AG04450 (cell line): Measurements from ENCODE around the gene DERA. TPM values are rescaled to one million over a fixed set of nuclear protein-coding genes. Genes with fewer than 3 reads are reported as not detected.

ENCODE experiments used
- CTCF ChIA-PET: fragments of 300-600, 350-600 bp; formaldehyde crosslinking; extraction: SDS; loops from one replicate; lab custom pipeline; 2022; ENCODE audit warnings: antibody characterized with exemption, inconsistent platforms; lab: Charles Lee
- POLR2A ChIA-PET: fragments of 350-600 bp; formaldehyde crosslinking; extraction: SDS; loops from one replicate; lab custom pipeline; 2021; ENCODE audit warnings: antibody characterized with exemption, inconsistent platforms; lab: Yijun Ruan, JAX
- DNase-seq: peaks from one replicate; pipeline ENCODE4 v3.0.0-alpha.2; 2011; ENCODE audit warnings: low read depth, low spot score
- H3K27ac ChIP-seq: one replicate; pipeline ENCODE4 v1.5.1; 2012; ENCODE audit warnings: low read depth, low read length, control low read depth
- H3K27me3 ChIP-seq: one replicate; pipeline ENCODE4 v1.6.0; 2012; ENCODE audit warnings: low read length; ENCODE audit not compliant: control insufficient read depth, insufficient read depth
- H3K4me3 ChIP-seq: 2 replicates; pipeline ENCODE4 v1.5.1; 2011; ENCODE audit warnings: mild to moderate bottlenecking, low read depth, low read length, control low read depth
- H3K9me3 ChIP-seq: 2 replicates; pipeline ENCODE4 v1.5.1; 2012; ENCODE audit warnings: low read length; ENCODE audit not compliant: control insufficient read depth, insufficient read depth
- polyA plus RNA-seq: library from polyadenylated mRNA; depleted of rRNA; stranded (reverse); fragments of >200 nt; gene quantifications from 2 replicates; pipeline ENCODE4 v1.2.3, GENCODE V29; 2011; rRNA removed
- TF ChIP-seq, protein P1 (sequence below): IDR thresholded peaks from 2 replicates; pipeline ENCODE4 v1.5.1; 2011; ENCODE audit warnings: low read depth, low read length, control low read depth, inconsistent platforms

DERA gene
- polyA plus RNA-seq, 1 experiment = 44.3 TPM

DNA sequence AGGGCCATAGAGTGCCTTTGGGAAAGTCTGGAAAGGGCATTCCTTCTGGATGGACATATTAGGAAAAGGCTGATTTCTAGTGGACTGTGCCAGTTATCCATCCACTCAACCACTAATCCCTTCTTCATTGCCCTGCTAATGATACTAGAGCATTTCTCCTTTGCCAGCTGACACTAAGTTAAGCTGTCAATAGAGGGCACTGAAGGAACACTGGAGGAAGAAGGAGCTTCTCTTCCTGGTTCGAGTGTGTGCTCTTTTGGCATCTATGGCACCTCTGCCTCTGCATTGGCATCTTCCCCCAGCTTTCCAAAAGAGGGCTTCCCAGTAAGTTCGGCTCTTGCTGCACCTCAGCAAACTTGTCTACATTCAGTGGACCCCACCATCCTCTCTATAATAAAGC, 165.4 kb downstream of the DERA start:
- no peak overlapping the region for H3K4me3 ChIP-seq

GRCh38 chr12:16076970-16077522, 165.9 kb downstream of the DERA start:
- CTCF ChIA-PET = interaction anchor here (1.0 to 1.6 kb wide), 2 partner anchors 1564 to 1566 kb away, joined by 4 read pairs; no protein-coding TSS in a partner anchor
- H3K27ac ChIP-seq = no peak overlapping the region

More for the DNA sequence above, 165.4 kb downstream of the DERA start:
- no peak for DNase-seq
- Histone ChIP-seq H3K27ac (no peak overlapping the region), H3K27me3 (no peaks in the 10 kb centered on the region), H3K9me3 (no peaks in the 10 kb centered on the region)
- TF ChIP-seq, protein P1, sequence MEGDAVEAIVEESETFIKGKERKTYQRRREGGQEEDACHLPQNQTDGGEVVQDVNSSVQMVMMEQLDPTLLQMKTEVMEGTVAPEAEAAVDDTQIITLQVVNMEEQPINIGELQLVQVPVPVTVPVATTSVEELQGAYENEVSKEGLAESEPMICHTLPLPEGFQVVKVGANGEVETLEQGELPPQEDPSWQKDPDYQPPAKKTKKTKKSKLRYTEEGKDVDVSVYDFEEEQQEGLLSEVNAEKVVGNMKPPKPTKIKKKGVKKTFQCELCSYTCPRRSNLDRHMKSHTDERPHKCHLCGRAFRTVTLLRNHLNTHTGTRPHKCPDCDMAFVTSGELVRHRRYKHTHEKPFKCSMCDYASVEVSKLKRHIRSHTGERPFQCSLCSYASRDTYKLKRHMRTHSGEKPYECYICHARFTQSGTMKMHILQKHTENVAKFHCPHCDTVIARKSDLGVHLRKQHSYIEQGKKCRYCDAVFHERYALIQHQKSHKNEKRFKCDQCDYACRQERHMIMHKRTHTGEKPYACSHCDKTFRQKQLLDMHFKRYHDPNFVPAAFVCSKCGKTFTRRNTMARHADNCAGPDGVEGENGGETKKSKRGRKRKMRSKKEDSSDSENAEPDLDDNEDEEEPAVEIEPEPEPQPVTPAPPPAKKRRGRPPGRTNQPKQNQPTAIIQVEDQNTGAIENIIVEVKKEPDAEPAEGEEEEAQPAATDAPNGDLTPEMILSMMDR = peak; percentile 26; the same call in 1 of the 2 replicates
- ChIA-PET CTCF (interaction anchor here (1.0 to 1.6 kb wide), 2 partner anchors 1564 to 1566 kb away, joined by 4 read pairs; no protein-coding TSS in a partner anchor), POLR2A (interaction anchor here (0.6 kb wide), 1 partner anchor 192 kb away, joined by 7 read pairs; no protein-coding TSS in a partner anchor)

GRCh38 chr12:16086462-16086861, 175.3 kb downstream of the DERA start:
- TF ChIP-seq, protein P1 = no peak
- H3K27me3 ChIP-seq = no peaks in the 10 kb centered on the region
- no peak for DNase-seq
- no peak overlapping the region for H3K27ac ChIP-seq
- ChIA-PET POLR2A (no interaction called here), CTCF (interaction anchor here (0.9 kb wide), 1 partner anchor 104 kb away, joined by 3 read pairs; no protein-coding TSS in a partner anchor)
- no peak overlapping the region for H3K4me3 ChIP-seq
- no peaks in the 10 kb centered on the region for H3K9me3 ChIP-seq

More at GRCh38 chr12:16076970-16077522, 165.9 kb downstream of the DERA start:
- Histone ChIP-seq H3K27me3 (no peaks in the 10 kb centered on the region), H3K9me3 (no peaks in the 10 kb centered on the region), H3K4me3 (no peak overlapping the region)
- POLR2A ChIA-PET = interaction anchor here (0.6 kb wide), 1 partner anchor 192 kb away, joined by 7 read pairs; no protein-coding TSS in a partner anchor
- no peak for DNase-seq
- TF ChIP-seq, protein P1 = no peak

- CTCF ChIA-PET = interaction anchor here (0.9 kb wide), 1 partner anchor 105 kb away, joined by 3 read pairs; no protein-coding TSS in a partner anchor
- TF ChIP-seq, protein P1 = no peak
- Histone ChIP-seq H3K9me3 (no peaks in the 10 kb centered on the region), H3K27me3 (no peaks in the 10 kb centered on the region), H3K27ac (no peak overlapping the region), H3K4me3 (no peak overlapping the region)
- POLR2A ChIA-PET = no interaction called here
- no peak for DNase-seq
Measured at GRCh38 chr12:16086942-16087341, 175.8 kb downstream of the DERA start.

Other genes starting within 250 kb of the DERA start
- gene EPS8, start 121.9 kb upstream of the DERA start, polyA plus RNA-seq = 56.2 and 69.9 TPM in 2 replicates
- gene STRAP, start 28.9 kb upstream of the DERA start, polyA plus RNA-seq = 133 and 180 TPM in 2 replicates